Endothelial cell of umbilical vein (primary cell): ENCODE data around the gene PDGFA.

Source experiments
- CTCF ChIP-seq, 2 donors: IDR thresholded peaks; 1 replicate in 1 of 2; 2 replicates in 1 of 2; pipeline ENCODE4 v1.5.1; 2011; ENCODE audit warnings: low read length in 2 of 2, mild to moderate bottlenecking in 2 of 2, moderate library complexity in 2 of 2, control low read depth in 1 of 2, inconsistent platforms in 1 of 2, low read depth in 1 of 2; ENCODE audit not compliant: insufficient read depth in 1 of 2; ENCODE audit errors: extremely low read depth in 1 of 2
- EZH2 ChIP-seq: IDR thresholded peaks from 2 replicates; pipeline ENCODE4 v1.6.1; 2012; ENCODE audit warnings: borderline replicate concordance, low read depth, mild to moderate bottlenecking, moderate library complexity, low read length, inconsistent platforms; ENCODE audit not compliant: severe bottlenecking
- POLR2A ChIP-seq: IDR thresholded peaks from 2 replicates; pipeline ENCODE4 v1.6.1; 2012; ENCODE audit warnings: low read depth, mild to moderate bottlenecking, control low read depth, low read length
- POLR2AphosphoS5 ChIP-seq: IDR thresholded peaks from 2 replicates; pipeline ENCODE4 v1.6.1; 2012; ENCODE audit warnings: low read depth, mild to moderate bottlenecking, control low read depth, low read length, moderate library complexity; ENCODE audit not compliant: insufficient read depth

DNA sequence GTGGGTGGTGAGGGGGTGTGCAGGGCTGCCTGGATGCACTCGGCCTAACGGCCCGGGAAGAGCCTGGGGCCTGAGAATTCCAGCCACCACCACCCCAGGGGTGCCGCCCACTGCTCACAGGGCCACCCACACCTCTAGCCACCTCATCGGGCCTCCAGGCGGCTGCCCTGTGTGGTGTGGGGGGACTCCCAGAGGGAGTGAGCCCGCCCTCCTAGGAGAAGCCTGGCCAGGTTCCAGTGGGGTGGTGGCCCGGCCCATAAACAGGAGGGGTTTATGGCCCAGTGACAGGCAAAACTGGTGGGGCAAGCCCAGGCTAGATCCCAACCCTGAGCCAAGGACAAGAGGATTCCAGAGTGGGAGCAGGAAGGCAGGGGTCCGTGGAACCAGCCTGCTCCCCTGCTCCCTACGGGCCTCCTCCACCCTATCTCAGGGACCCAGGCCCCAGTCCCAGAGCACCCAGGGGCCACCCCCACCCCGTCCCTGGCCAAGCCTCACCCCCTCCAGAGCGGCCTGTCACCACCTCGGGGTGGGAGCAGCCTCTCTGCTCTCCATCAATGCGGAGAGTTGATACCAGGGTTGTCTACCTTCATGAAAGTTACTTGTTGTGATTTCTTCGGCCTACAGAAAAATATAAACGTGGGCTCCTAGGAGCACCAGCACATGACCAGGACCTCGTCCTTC is 20.2 kb upstream of the PDGFA start:
- TF ChIP-seq POLR2A (no peak), POLR2AphosphoS5 (no peak), EZH2 (no peak), CTCF (IDR thresholded peaks at IDR 0.05; ENCODE audit: extremely low read depth in 1 of 2, insufficient read depth in 1 of 2, low read depth in 1 of 2, low read length in 2 of 2) (no peak)
